Heart left ventricle (tissue), 16 donors: ENCODE measurements around the gene MAML2. TPM values are rescaled to one million over a fixed set of nuclear protein-coding genes. Genes with fewer than 3 reads are reported as not detected.

Source experiments
- ATAC-seq, 4 donors: fragments of 200-7000 bp; cut with Tn5 transposase; one replicate each; pipeline ENCODE4 v1.9.1; 2020 to 2022; ENCODE audit warnings: moderate library complexity in 4 of 4, mild to moderate bottlenecking in 3 of 4, moderate number of reproducible peaks in 1 of 4
- DNase-seq, 5 donors: peaks; one replicate each; pipeline ENCODE4 v3.0.0-alpha.2; 2020
- H3K27ac ChIP-seq, 12 donors: fragments of 200-600 bp; sonication (generic) in 4 of 12; one replicate each; pipeline versions ENCODE4 v1.5.0 to v1.8.0; 2016 to 2022; ENCODE audit warnings: mild to moderate bottlenecking in 2 of 12
- H3K27me3 ChIP-seq, 9 donors: fragments of 200-600 bp; sonication (generic) in 2 of 9; one replicate each; pipeline versions ENCODE4 v1.5.1 to v1.8.0; 2016 to 2022; ENCODE audit warnings: mild to moderate bottlenecking in 3 of 9
- H3K36me3 ChIP-seq, 9 donors: fragments of 200-600 bp; sonication (generic) in 2 of 9; one replicate each; pipeline versions ENCODE4 v1.5.0 to v1.8.0; 2018 to 2022; ENCODE audit warnings: mild to moderate bottlenecking in 2 of 9
- H3K4me1 ChIP-seq, 12 donors: fragments of 200-600 bp; sonication (generic) in 4 of 12; one replicate each; pipeline versions ENCODE4 v1.5.0 to v1.8.0; 2016 to 2022; ENCODE audit warnings: mild to moderate bottlenecking in 3 of 12
- H3K4me3 ChIP-seq, 12 donors: fragments of 200-600 bp; sonication (generic) in 4 of 12; one replicate each; pipeline versions ENCODE4 v1.5.0 to v1.8.0; 2017 to 2022; ENCODE audit warnings: mild to moderate bottlenecking in 9 of 12, moderate library complexity in 4 of 12
- H3K9me3 ChIP-seq, 12 donors: fragments of 200-600 bp; sonication (generic) in 4 of 12; one replicate each; pipeline versions ENCODE4 v1.5.0 to v1.8.0; 2016 to 2022; ENCODE audit warnings: mild to moderate bottlenecking in 1 of 12
- POLR2A ChIP-seq, 2 donors: fragments of 450-650 bp; IDR thresholded peaks; one replicate each; pipeline ENCODE4 v1.6.1; 2017; ENCODE audit warnings: antibody characterized with exemption in 2 of 2, mild to moderate bottlenecking in 2 of 2, moderate library complexity in 2 of 2
- WGBS, 4 donors: extraction: QIAGEN DNeasy Blood & Tissue Kit in 2 of 4; methylation state at CpG; one replicate each; pipeline versions ENCODE4 v1.1.5 to v1.1.7; 2013 to 2018; 5-methylcytosine and 5-hydroxymethylcytosine counted together
- intact Hi-C, 10 donors: fragments of 100-400 bp; cut with DNase I; formaldehyde crosslinking; loops; one replicate each; pipeline versions ENCODE4 v1.11.1 to v1.14.2; 2022
- polyA plus RNA-seq, 2 donors: library from polyadenylated mRNA; stranded (reverse); fragments of 200-250 nt; gene quantifications; one replicate each; pipeline ENCODE4 v1.2.3, GENCODE V29; 2013
- total RNA-seq, 9 donors: library from RNA; depleted of rRNA in 2 of 9; stranded (reverse); fragments of >200 nt in 2 of 9; fragmentation: NEBNext Ultra II Directional in 3 of 9; extraction: Animal tissue kit (Norgen Biotek cat#: 25700) in 3 of 9; gene quantifications; one replicate each; pipeline versions ENCODE4 v1.1.0 to v1.2.4, GENCODE V29; 2016 to 2023
- TF ChIP-seq, protein P1 (sequence below), 12 donors: fragments of 200-600 bp; sonication (generic) in 4 of 12; IDR thresholded peaks; one replicate each; pipeline versions ENCODE4 v1.5.0 to v1.8.0; 2018 to 2022; ENCODE audit warnings: antibody characterized with exemption in 12 of 12, mild to moderate bottlenecking in 5 of 12
- donor health status: ischemic (EF 13 %, LVEDD 7.1; RV severe dilation, severe dysfunction).
- donor health status: healthy with polysubstance abuse.
- donor health status: DM: no; HTN: yes; CAD: no.
- donor health status: DM: no; HTN: no; CAD: no.
- donor health status: ischemic (EF 25% LVEDD 6.9; RV normal size, moderate dysfunction).
- donor health status: ischemic (EF 25% LVEDD 5.7; RV mildly dilated, moderate dysfunction).
- donor health status: healthy.
- donor health status: DM: yes; HTN: yes; CAD: no.
- donor health status: ischemic (EF 35%, LVEDD 5.7; RV mildly dilated, moderate dysfunction).
- donor health status: nonischemic (EF 11% LVEDD 7.7; RV severe dilation, severe dysfunction).
- donor health status: DM: yes; HTN: yes; CAD: no.
- donor health status: PGD.
- donor health status: ischemic (EF 29% LVEDD 5.4; RV normal size, mild dysfunction).
- donor health status: nonischemic (EF 23%, LVEDD 6.1; RV moderate dilation, normal function).

The MAML2 gene
- total and polyA plus RNA-seq, 11 donors = 1.3 to 10.8 (median 4.8) TPM

DNA sequence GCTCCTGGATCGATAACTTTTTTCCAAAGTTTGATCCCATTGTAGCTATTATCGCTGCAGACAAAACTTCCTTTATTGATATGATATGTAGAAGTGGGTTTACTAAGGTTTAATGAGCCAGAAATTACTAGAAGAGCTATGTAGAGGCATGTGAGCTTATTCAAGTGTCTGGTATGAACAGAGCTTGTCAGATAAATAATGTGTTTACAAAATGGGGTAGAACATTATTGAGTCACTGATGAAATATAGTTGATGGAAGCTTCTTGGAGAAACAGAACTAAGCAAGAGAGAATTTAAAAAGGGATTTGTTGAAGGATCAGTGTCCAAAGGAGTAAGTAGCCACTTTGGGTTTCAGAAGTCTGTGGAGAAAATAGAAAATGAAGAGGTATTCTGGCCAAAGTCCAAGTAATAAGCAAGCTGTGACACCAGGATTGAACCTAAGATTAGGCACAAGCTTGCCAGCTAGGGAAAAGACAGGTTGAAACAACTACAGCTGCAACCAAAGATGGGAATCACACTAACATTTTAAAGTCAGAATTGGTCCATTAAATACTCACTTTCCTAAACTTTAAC lies 104.3 kb downstream of the MAML2 start:
- Histone ChIP-seq H3K4me1 (peaks cover 0 to 50% (median 17%) of the 10 kb centered on the region in 12 donors), H3K36me3 (no peaks in the 10 kb centered on the region), H3K4me3 (no peak overlapping the region), H3K27ac (peak overlapping the region in 1 of 12 donors; percentile 38), H3K9me3 (no peaks in the 10 kb centered on the region), H3K27me3 (no peaks in the 10 kb centered on the region)
- ATAC-seq (no peak), DNase-seq (no peak)
- intact Hi-C loops = no loop called here
- 82 to 93% (median 90%) methylated on average over 2 of the region's 2 CpGs for WGBS, 4 donors
- TF ChIP-seq, protein P1, sequence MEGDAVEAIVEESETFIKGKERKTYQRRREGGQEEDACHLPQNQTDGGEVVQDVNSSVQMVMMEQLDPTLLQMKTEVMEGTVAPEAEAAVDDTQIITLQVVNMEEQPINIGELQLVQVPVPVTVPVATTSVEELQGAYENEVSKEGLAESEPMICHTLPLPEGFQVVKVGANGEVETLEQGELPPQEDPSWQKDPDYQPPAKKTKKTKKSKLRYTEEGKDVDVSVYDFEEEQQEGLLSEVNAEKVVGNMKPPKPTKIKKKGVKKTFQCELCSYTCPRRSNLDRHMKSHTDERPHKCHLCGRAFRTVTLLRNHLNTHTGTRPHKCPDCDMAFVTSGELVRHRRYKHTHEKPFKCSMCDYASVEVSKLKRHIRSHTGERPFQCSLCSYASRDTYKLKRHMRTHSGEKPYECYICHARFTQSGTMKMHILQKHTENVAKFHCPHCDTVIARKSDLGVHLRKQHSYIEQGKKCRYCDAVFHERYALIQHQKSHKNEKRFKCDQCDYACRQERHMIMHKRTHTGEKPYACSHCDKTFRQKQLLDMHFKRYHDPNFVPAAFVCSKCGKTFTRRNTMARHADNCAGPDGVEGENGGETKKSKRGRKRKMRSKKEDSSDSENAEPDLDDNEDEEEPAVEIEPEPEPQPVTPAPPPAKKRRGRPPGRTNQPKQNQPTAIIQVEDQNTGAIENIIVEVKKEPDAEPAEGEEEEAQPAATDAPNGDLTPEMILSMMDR (IDR thresholded peaks at IDR 0.05) = no peak
- TF ChIP-seq POLR2A (IDR thresholded peaks at IDR 0.05) = no peak

- intact Hi-C loops = no loop called here
Measured at GRCh38 chr11:96237766-96238266, 105.2 kb downstream of the MAML2 start.

DNA sequence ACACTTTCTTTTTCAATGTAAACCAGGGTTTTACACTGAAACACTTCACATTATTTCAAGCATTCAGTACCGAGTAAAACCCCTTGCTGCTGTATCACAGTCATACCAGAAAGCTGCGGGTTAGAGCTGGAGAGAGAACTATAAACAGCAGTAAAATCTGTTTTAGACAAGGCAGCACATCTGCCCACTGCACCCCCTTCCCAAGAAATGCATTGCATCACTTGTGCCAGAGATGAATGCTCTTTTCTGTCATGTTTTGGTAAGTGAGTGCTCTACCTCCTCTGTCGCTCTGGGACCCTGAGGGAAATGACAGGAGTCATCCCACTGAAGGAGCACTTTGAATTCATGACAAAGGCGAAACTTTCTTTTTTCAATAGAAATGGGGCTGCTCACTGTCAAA lies 107.2 kb downstream of the MAML2 start:
- TF ChIP-seq, protein P1 (IDR thresholded peaks at IDR 0.05) = no peak
- no peak for TF ChIP-seq POLR2A (IDR thresholded peaks at IDR 0.05)
- intact Hi-C loops = no loop called here
- Histone ChIP-seq H3K9me3 (no peaks in the 10 kb centered on the region), H3K27ac (peak overlapping the region in 1 of 12 donors; percentile 32), H3K4me1 (peaks cover 0 to 44% (median 6%) of the 10 kb centered on the region in 12 donors), H3K4me3 (no peak overlapping the region), H3K27me3 (no peaks in the 10 kb centered on the region), H3K36me3 (no peaks in the 10 kb centered on the region)
- WGBS, 4 donors = 73 to 85% (median 77%) methylated on average over 4 of the region's 4 CpGs
- ATAC-seq (no peak), DNase-seq (no peak)

More at GRCh38 chr11:96237766-96238266, 105.2 kb downstream of the MAML2 start:
- Histone ChIP-seq H3K36me3 (no peaks in the 10 kb centered on the region), H3K27ac (peak overlapping the region in 1 of 12 donors; percentile 38), H3K4me3 (no peak overlapping the region), H3K27me3 (no peaks in the 10 kb centered on the region), H3K4me1 (peaks cover 0 to 47% (median 15%) of the 10 kb centered on the region in 12 donors), H3K9me3 (no peaks in the 10 kb centered on the region)
- ATAC-seq (no peak), DNase-seq (no peak)
- WGBS, 4 donors = 60 to 87% (median 73%) methylated on average over 1 of the region's 1 CpG
- TF ChIP-seq, protein P1 (IDR thresholded peaks at IDR 0.05) = no peak
- no peak for TF ChIP-seq POLR2A (IDR thresholded peaks at IDR 0.05)

- peaks cover 0 to 52% (median 6%) of the 10 kb centered on the region in 12 donors for H3K4me1 ChIP-seq
- WGBS, 4 donors = 93 to 100% (median 99%) methylated on average over 1 of the region's 1 CpG
- no peak for TF ChIP-seq POLR2A (IDR thresholded peaks at IDR 0.05)
- TF ChIP-seq, protein P1 (IDR thresholded peaks at IDR 0.05) = no peak
Measured at GRCh38 chr11:96234866-96235441, 108.0 kb downstream of the MAML2 start.

More at GRCh38 chr11:96234866-96235441, 108.0 kb downstream of the MAML2 start:
- intact Hi-C loops = no loop called here
- DNase-seq (no peak), ATAC-seq (no peak)
- H3K4me3 ChIP-seq = no peak overlapping the region
- no peaks in the 10 kb centered on the region for H3K36me3 ChIP-seq
- H3K9me3 ChIP-seq = no peaks in the 10 kb centered on the region
- peak overlapping the region in 1 of 12 donors; percentile 32 for H3K27ac ChIP-seq
- no peaks in the 10 kb centered on the region for H3K27me3 ChIP-seq
